ENCODE data around the gene SLC44A4. TPM values are rescaled to one million over a fixed set of nuclear protein-coding genes. Genes with fewer than 3 reads are reported as not detected.
A peak's percentile ranks its signal among the peaks of the same experiment; 100 is the strongest.

The SLC44A4 gene
- total and polyA plus RNA-seq, 9 of the 15 experiments (the other 6 are each of a cell fraction or from before 2014, with no cell fraction given) = 7.9 to 18.6 (median 11.2) TPM

- TF ChIP-seq ZBTB49 (CRISPR knock-in tag; IDR thresholded peaks at IDR 0.05; ENCODE audit: borderline replicate concordance) (no peak), CREB3 (tag; conservative IDR thresholded peaks at IDR 0.05; ENCODE audit: low read depth) (no peak), HCFC1 (IDR thresholded peaks at IDR 0.05; ENCODE audit: low read depth, low read length) (no peak), JUND (IDR thresholded peaks at IDR 0.05; ENCODE audit: borderline replicate concordance, low read depth, low read length) (no peak), JUND (tag; IDR thresholded peaks at IDR 0.05; ENCODE audit: borderline replicate concordance, low read depth, low read length) (no peak), KDM1A (IDR thresholded peaks at IDR 0.05) (0 out of 4 replicates have a peak, but pooled peaks of 1 of the 2 experiments have one; percentile 19), TRIM25 (IDR thresholded peaks at IDR 0.05; ENCODE audit: borderline replicate concordance) (no peak), RNF219 (CRISPR knock-in tag; IDR thresholded peaks at IDR 0.05) (no peak), ZFP1 (CRISPR knock-in tag; IDR thresholded peaks at IDR 0.05) (no peak), ZNF124 (CRISPR knock-in tag; IDR thresholded peaks at IDR 0.05) (no peak), BHLHE40 (IDR thresholded peaks at IDR 0.05; ENCODE audit: low read length) (peak; percentile 19; the same call in 1 of the 2 replicates)
Measured at GRCh38 chr6:31918069-31918720, 39.4 kb upstream of the SLC44A4 start (continued).
